HG03354 (cell line): ENCODE results near the gene RPS13.
"Not testable (repeated sequence)": the region's sequence is repeated elsewhere in the genome, so short reads cannot be mapped to it uniquely, and the experiment has no call there.

ENCODE experiments used
- ATAC-seq: cut with Tn5 transposase; IDR thresholded peaks from one replicate; pipeline ENCODE4 v1.9.1; 2021; ENCODE audit warnings: mild to moderate bottlenecking; ENCODE audit not compliant: unreplicated experiment, poor library complexity, severe bottlenecking

Gene RPS13

DNA sequence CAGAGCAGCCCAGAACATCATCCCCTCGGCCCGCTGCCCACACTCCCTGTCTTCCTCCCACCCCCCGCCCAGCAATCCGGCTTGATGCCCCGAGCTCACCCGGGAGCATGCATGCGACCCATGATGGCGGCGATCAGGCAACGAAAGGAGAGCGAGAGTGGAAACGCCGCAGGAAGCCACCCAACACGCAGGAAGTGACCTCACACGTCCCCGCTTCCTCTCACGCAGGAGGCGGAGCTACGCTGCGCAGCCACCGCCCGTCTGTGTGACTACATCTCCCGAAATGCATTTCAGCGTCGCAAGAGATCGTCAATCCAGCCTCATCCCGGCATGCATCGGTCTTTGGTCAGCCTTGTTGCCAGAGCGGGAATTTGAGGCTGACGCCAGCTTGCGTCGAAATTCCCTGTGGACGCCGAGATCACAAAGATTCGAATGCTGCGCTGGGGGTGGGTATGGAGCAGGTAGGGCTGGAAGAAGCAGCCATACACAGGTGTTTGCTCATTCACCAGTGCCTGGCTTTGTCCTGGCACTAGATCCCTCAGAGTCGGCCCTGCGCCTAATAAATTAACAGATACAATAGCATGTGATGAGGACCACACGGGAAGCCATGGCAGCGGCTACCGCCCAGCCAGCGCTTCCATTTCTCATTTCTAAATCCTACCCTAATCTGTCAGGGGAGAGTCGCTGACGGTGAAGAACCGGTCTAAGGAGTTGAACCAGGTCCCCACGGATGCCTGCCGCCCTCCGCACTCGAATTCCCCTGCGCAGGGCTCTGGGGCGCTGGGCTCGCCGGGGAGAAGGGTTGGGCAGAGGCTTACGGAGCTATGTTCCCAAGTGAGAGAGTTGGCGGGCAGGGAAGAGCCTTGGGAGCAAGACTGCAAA lies at the start of gene RPS13:
RPS13 (minus strand) TSS at position 148 of the 882 bp plus-strand sequence; CDS start at position 122, 26 bp downstream.
- ATAC-seq = peak; percentile 97

DNA sequence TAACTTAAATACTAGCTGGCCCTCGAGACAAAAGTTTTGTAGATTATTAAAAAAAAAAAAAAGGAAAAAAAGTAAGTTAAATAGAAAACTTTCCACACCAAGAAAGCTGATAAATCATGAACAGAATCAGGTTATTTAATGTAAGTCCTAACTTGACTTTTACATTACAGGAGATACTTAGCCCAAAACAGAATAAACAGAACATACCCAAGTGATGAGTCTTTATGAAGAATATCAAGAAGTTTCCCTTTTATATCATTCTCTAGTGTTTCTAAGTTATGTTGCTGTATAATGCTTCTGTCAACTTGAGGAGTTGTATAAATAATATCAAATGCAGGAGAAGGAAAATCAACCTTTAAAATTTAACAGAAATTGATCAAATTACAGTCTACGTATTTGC lies 44.5 kb upstream of the RPS13 start:
- no peak for ATAC-seq

DNA sequence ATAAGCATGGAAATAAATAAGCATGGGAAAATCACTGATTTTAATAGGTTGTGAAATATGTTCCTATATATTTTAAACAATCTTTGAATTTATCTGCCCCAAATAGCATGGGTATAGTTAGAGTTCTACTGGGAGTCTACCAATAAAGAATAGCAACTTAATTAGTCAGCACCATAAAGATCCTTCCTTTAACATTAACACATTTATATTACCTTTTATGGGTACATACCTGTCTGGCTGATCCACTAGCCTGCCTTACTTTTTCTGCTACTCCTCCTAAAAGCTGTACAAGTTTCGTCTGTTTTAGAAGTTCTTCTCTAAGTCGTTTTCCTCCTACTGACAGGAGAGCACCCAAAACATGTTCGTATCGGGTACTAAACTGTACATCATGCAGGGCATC lies 39.8 kb upstream of the RPS13 start:
- ATAC-seq = no peak

DNA sequence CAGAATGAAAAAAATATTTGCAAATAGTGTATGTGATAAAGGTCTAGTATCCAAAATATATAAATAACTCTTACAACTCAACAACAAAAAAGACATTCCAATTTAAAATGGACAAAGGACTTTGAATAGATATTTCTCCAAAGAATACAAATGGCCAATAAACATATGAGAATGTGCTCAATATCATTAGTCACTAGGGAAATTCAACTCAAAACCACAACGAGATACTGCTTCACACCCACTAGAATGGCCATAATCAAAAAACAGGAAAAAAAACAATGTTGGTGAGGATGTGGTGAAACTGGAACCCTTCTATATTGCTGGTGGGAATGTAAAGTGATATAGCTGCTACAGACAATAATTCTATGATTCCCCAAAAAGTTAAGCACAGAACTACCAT lies 38.6 kb upstream of the RPS13 start:
- no peak for ATAC-seq

DNA sequence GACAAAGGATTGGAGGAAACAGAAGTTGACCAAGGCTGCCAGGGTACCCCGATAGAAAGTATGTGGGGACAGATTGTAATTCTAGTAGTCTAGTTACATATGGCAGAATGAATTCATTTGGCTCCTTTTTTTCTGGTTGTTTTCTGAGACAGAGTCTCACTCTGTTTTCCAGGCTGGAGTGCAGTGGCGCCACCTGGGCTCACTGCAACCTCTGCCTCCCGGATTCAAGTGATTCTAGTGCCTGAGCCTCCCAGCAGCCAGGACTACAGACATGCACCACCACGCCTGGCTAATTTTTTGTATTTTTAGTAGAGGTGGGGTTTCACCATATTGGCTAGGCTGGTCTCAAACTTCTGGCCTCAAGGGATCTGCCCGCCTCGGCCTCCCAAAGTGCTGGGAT lies 30.3 kb upstream of the RPS13 start:
- not testable (repeated sequence) for ATAC-seq

DNA sequence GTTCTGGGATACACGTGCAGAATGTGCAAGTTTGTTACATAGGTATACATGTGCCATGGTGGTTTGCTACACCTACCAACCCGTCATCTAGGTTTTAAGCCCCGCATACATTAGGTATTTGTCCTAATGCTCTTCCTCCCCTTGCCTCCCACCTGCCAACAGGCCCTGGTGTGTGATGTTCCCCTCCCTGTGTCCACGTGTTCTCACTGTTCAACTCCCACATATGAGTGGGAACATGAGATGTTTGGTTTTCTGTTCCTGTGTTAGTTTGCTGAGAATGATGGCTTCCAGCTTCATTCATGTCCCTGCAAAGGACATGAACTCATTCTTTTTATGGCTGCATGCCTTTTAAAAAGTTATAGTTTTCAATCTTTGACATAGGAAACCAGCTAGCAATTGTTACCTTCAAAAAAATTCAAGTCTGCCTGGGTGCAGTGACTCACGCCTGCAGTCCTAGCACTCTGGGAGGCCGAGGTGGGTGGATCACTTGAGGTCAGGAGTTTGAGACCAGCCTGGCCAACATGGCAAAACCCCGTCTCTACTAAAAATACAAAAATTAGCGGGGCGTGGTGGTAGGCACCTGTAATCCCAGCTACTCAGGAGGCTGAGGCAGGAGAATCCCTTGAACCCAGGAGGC lies 28.1 kb upstream of the RPS13 start:
- not testable (repeated sequence) for ATAC-seq

DNA sequence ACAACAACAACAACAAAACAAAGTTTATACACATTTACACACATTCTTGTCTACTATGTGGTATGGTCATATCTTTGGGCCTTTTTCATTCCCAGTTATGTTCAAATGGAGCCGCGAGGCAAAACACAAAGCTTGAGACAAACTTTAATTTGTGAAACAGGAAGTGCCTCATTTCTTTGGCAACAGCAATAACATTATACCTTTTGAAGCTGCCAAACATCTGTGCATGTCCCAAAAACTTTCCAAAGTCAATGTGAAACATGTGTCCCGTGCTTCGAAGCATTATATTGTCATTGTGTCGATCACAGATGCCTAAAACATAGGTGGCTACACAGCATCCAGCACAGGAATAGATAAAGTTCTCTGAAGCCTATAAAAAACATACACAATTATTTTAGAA lies 25.0 kb upstream of the RPS13 start:
- ATAC-seq = no peak

DNA sequence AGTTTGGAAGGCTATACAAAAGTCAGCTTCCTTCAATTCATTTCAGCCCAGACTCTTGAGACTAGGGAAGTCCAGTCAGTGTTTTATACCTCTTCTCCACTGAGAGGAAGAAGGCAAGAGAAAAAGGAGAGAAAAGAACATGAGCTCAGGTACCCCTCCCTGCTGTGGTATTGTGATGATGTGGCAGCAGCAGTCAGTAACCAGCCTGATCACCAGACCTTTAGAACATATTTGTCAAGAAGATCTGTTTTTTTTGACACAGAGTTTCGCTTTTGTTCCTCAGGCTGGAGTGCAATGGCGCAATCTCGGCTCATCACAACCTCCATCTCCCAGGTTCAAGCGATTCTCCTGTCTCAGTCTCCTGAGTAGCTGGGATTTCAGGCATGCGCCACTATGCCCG lies 21.2 kb upstream of the RPS13 start:
- ATAC-seq = no peak

DNA sequence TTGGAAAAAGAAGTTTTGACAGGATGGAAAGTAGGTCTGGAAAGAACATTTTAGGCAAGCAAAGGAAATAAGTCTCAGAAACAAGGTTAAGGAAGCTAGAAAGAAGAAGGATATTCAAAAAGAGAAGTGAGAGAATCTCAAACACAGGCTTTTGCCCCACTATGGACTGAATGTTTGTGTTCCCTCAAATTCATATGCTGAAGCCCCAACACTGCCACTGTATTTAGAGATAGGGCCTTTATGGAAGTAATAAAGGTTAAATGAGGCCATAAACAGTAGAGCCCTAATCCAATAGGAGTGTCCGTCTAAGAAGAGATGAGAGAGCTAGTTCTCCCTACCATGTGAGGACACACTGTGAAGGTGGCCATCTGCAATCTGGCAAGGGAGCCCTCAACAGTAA lies 20.6 kb upstream of the RPS13 start:
- no peak for ATAC-seq

DNA sequence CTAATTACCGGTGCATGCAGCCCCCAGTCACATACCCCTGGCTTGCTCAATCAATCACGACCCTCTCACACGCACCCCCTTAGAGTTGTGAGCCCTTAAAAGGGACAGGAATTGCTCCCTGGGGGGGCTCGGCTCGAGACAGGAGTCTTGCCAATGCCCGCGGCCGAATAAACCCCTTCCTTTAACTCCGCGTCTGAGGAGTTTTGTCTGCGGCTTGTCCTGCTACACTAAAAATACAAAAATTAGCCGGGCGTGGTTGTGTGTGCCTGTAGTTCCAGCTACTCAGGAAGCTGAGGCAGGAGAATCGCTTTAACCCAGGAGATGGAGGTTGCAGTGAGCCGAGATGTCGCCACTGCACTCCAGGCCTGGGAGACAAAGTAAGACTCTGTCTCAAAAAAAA lies 8.5 kb upstream of the RPS13 start:
- ATAC-seq = not testable (repeated sequence)

DNA sequence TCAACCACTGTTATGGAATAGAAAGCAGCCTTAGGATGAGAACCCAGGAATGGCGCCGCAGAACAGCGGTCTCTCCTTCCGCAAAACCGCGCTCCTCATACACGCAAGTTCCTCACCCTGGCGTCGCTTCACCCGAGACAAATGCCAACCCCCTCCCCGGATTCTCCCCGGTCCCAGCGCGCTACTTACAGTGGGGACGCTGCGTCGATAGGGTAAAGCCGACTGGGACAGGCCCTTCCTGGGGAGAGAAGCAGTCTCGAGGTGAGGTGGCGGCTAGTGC lies 287 bp downstream of the RPS13 start:
- ATAC-seq = peak; percentile 26

DNA sequence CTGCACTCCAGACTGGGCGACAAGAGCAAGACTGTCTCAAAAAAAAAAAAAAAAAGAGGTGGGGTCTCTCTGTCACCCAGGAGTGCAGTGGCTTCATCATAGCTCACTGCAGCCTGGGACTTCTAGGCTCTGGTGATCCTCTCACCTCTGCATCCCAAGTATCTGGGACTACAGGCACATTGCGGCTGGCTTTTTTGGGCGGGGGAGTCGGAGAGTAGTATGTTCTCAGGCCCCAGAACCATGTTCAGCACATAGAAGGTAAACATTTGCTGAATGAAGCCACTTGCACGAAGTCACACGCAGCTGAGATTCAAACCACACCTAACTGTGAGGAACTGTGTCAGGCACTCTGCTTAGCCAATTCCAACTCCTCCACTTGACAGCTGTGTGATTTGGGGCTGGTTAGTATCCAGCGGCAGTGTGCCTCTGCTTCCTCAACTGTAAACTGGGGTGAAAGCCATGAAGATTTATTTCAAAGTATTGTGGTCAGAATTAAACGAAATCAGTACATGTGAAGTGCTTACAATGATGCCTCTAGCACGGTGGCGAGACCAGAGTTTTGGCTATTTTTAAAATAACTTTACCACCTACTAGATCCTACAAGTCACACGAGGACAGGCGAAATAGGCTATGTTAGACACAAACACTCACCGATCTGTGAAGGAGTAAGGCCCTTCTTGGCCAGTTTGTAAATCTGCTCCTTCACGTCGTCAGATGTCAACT lies 789 bp downstream of the RPS13 start:
- ATAC-seq = no peak

DNA sequence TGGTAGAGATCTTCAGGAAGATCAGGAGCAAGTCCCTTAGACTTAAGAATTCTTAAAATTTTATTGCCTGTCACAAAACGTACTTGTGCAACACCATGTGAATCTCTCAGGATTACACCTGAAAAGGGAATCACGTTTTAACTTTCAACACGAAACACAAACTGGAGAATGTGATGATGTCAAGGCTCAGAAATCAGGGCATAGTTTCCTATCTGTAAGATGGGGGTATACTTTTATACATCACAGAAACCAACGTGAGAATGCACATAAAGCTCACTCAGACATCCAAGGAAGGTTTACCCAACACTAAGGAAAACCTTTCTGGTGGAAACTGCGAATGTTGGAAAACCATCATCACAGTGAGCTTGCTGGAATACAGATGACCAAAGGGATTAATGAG lies 2.0 kb downstream of the RPS13 start:
- no peak for ATAC-seq

DNA sequence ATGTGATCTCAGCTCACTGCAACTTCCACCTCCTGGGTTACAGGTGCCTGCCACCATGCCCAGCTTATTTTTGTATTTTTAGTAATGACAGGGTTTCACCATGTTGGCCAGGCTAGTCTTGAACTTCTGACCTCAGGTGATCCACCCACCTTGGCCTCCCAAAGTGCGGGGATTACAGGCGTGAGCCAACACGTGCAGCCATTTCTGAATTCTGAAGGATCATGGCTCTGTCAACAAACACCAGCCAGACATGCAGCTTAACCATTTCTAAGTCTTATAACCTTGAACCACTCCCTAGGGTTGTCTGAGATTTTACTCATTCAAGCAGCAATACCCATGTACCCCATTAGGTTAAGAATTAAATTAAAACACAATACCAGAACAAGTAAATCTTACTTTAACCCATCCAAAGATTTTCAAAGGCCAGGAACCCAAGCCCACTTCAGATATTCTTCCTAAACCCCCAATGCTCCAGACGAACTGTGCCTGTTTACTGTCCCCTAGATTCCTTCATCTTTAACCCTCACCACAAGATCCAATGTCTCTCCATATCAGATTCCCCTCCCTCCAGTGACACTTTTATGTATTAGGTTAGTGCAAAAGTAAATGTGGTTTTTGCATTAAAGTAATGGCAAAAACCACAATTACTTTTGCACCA lies 4.0 kb downstream of the RPS13 start:
- ATAC-seq = no peak

DNA sequence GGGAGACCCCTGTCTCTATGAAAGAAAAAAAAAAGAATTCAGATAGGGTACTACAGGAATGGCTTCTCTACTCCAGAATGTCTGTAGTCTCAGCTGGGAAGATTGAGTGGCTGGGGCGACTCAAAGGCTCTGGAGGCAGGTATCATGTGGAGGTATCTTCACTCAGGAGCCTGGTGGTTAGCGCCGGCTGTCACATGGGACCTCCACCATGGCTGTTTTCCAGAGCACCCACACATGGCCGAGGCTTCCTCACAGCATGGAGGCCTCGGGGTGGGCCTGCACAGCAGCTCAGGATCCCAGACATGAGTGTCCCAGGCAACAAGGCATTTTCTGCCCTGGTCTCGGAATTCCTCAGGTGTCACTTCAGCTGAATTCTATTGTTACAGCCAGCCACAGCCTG lies 10.1 kb downstream of the RPS13 start:
- ATAC-seq = no peak

DNA sequence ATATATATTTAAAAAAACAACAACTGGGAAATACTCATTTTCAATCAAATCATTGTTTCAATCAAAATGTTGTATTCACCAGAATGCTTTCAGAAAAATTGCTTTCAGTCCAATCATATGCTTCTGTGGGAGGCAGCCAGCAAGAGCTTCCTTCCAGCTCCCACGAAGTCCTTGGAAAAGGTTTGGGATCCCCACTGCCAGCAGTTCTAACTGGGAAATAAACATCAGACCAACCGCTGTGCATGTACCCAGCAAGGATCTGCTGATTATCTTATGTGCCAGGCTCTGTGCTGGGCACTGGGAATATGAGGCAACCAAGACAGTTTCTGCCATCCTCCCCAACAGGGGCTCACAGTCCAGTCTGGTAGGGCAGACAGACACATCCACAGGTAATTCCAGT lies 10.8 kb downstream of the RPS13 start:
- ATAC-seq = no peak

DNA sequence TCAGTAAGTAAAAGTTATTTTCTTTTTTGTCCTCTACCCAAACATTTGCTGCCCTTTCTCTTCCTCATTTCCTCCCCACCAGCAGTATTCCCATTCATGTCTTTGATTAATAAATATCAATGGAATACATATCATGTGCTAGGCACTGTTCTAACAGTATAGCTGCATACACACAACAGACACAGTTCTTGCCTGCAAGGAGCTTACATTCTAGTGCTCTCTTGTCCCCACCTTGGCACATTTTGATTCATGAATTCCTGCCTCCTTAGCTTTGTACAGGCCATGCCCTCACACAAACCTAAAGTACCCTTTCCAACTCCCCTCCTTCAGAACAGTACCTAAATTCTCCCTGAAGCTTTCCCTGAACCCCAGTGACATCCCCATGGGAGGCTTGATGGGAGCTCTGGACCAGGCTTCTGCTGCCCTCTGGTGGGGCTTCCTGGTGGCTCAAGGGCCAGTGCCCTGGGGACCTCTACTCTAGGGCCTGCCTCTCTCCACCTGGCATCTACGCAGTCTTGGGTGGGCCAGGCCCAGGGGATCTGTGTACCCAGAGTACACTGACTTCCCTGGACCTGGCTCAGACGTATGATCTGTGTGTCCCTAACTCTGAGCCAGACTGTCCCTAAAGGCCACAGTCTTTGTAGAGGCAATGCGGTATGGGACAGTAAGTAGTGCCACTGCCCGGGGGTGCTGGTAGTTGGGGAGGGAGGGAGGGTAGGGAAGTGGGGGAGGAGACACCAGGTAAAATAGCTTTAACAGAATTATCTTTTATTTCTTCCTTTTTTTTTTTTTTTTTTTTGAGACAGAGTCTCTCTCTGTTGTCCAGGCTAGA lies 14.1 kb downstream of the RPS13 start:
- ATAC-seq = no peak

DNA sequence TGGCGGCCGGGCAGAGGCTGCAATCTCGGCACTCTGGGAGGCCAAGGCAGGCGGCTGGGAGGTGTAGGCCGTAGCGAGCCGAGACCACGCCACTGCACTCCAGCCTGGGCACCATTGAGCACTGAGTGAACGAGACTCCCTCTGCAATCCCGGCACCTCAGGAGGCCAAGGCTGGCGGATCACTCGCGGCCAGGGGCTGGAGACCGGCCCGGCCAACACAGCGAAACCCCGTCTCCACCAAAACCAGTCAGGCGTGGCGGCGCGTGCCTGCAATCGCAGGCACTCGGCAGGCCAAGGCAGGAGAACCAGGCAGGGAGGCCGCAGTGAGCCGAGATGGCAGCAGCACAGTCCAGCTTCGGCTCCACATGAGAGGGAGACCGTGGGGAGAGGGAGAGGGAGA lies 26.3 kb downstream of the RPS13 start:
- ATAC-seq = not testable (repeated sequence)

DNA sequence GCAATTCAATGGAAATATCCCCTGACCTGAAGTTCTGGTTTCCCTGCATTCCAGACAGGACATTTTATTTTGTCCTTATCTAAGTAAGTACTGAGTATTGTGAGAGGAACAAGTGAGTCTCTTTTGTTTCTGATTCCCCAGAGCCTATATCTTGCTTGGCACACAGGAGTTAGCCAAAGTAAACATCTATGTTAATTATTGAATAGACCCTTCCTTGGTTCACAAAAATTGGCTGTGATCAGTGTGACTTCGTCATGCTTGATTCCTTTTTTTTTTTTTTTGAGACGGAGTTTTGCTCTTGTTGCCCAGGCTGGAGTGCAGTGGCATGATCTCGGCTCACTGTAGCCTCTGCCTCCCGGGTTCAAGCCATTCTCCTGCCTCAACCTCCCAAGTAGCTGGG lies 29.0 kb downstream of the RPS13 start:
- ATAC-seq = not testable (repeated sequence)

DNA sequence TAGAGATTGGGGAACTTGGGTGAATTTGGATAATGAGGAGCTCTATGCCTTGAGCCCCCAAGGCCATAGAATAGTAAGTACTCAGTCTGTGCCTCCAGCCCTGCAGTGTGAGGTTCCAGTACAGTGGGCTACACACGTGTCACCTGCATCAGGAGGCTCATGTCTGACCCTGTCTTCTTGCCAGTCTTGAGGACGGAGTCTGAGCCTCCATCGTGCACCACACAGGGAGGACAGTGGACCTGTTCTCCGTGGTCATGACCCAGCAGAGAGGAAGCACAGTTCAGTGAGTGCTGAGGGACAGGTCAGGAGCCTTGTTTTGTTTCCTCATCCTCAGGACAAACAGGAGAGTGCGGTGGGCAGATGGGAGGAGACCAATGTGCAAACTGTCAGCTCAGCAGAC lies 30.8 kb downstream of the RPS13 start:
- no peak for ATAC-seq
